Parathyroid adenoma (tissue), 2 donors: ENCODE measurements around the gene TMEM132C.

Source experiments
- H2AFZ ChIP-seq: fragments of 300-600 bp; sonication (generic); one replicate; pipeline ENCODE4 v1.7.0; 2017; ENCODE audit warnings: antibody characterized with exemption, mild to moderate bottlenecking
- H3K27ac ChIP-seq: fragments of 300-600 bp; sonication (generic); one replicate; pipeline ENCODE4 v1.7.0; 2017
- H3K27me3 ChIP-seq: fragments of 300-600 bp; sonication (generic); one replicate; pipeline ENCODE4 v1.7.0; 2017; ENCODE audit warnings: low read length; ENCODE audit not compliant: control insufficient read depth, insufficient read depth
- H3K36me3 ChIP-seq: fragments of 300-600 bp; sonication (generic); one replicate; pipeline ENCODE4 v1.7.0; 2017; ENCODE audit warnings: low read length; ENCODE audit not compliant: control insufficient read depth, insufficient read depth
- H3K4me1 ChIP-seq: fragments of 300-600 bp; sonication (generic); one replicate; pipeline ENCODE4 v1.7.0; 2017; ENCODE audit warnings: control low read depth
- H3K4me2 ChIP-seq: fragments of 300-600 bp; sonication (generic); one replicate; pipeline ENCODE4 v1.7.0; 2017; ENCODE audit warnings: low read length
- H3K4me3 ChIP-seq: fragments of 300-600 bp; sonication (generic); one replicate; pipeline ENCODE4 v1.7.0; 2017; ENCODE audit warnings: low read depth, low read length
- H3K79me2 ChIP-seq: fragments of 300-600 bp; sonication (generic); one replicate; pipeline ENCODE4 v1.7.0; 2017; ENCODE audit warnings: control low read depth
- H3K9ac ChIP-seq: fragments of 300-600 bp; sonication (generic); one replicate; pipeline ENCODE4 v1.7.0; 2017; ENCODE audit warnings: mild to moderate bottlenecking
- H3K9me3 ChIP-seq: fragments of 300-600 bp; sonication (generic); one replicate; pipeline ENCODE4 v1.7.0; 2017; ENCODE audit warnings: low read length; ENCODE audit not compliant: control insufficient read depth
- CTCF ChIP-seq: fragments of 300-600 bp; sonication (generic); IDR thresholded peaks from one replicate; pipeline ENCODE4 v1.7.0; 2017; ENCODE audit warnings: antibody characterized with exemption, mild to moderate bottlenecking
- donor health status: primary hyperparathyroidism.

Gene TMEM132C

GRCh38 chr12:128415036-128415560, 148.1 kb downstream of the TMEM132C start:
- Histone ChIP-seq H3K27me3 (no peaks in the 10 kb centered on the region), H3K4me1 (no peaks in the 10 kb centered on the region), H3K4me2 (no peak overlapping the region), H2AFZ (no peak overlapping the region), H3K79me2 (no peaks in the 10 kb centered on the region), H3K27ac (no peak overlapping the region), H3K9ac (no peak overlapping the region), H3K36me3 (no peaks in the 10 kb centered on the region), H3K4me3 (no peak overlapping the region), H3K9me3 (no peaks in the 10 kb centered on the region)
- no peak for TF ChIP-seq CTCF

GRCh38 chr12:128418944-128419343, 152.0 kb downstream of the TMEM132C start:
- H3K4me3 ChIP-seq = no peak overlapping the region
- no peaks in the 10 kb centered on the region for H3K27me3 ChIP-seq
- H3K27ac ChIP-seq = no peak overlapping the region
- H3K9me3 ChIP-seq = no peaks in the 10 kb centered on the region
- no peak overlapping the region for H3K4me2 ChIP-seq
- H3K4me1 ChIP-seq = no peaks in the 10 kb centered on the region
- H2AFZ ChIP-seq = no peak overlapping the region
- no peak overlapping the region for H3K9ac ChIP-seq
- no peaks in the 10 kb centered on the region for H3K79me2 ChIP-seq
- TF ChIP-seq CTCF = no peak
- no peaks in the 10 kb centered on the region for H3K36me3 ChIP-seq

GRCh38 chr12:128420163-128420562, 153.2 kb downstream of the TMEM132C start:
- Histone ChIP-seq H3K9me3 (no peaks in the 10 kb centered on the region), H3K27ac (no peak overlapping the region), H3K27me3 (no peaks in the 10 kb centered on the region), H3K79me2 (no peaks in the 10 kb centered on the region), H3K4me1 (no peaks in the 10 kb centered on the region), H3K9ac (no peak overlapping the region), H3K4me2 (no peak overlapping the region), H3K36me3 (no peaks in the 10 kb centered on the region), H2AFZ (no peak overlapping the region), H3K4me3 (no peak overlapping the region)
- TF ChIP-seq CTCF = no peak

GRCh38 chr12:128421375-128421774, 154.4 kb downstream of the TMEM132C start:
- no peak overlapping the region for H3K9ac ChIP-seq

More at GRCh38 chr12:128421375-128421774, 154.4 kb downstream of the TMEM132C start:
- Histone ChIP-seq H2AFZ (no peak overlapping the region), H3K4me1 (no peaks in the 10 kb centered on the region), H3K36me3 (no peaks in the 10 kb centered on the region), H3K4me2 (no peak overlapping the region), H3K27me3 (no peaks in the 10 kb centered on the region), H3K27ac (no peak overlapping the region), H3K79me2 (no peaks in the 10 kb centered on the region), H3K4me3 (no peak overlapping the region), H3K9me3 (no peaks in the 10 kb centered on the region)
- TF ChIP-seq CTCF = no peak
